Pericardium fibroblast (primary cell): ENCODE measurements around the gene OR2A14. TPM values are rescaled to one million over a fixed set of nuclear protein-coding genes. Genes with fewer than 3 reads are reported as not detected.

Source experiments
- total RNA-seq: library from RNA; depleted of rRNA; stranded (reverse); fragments of >200 nt; gene quantifications from 2 replicates; pipeline ENCODE4 v1.2.3, GENCODE V29; 2015

The OR2A14 gene
- not detected in 2 replicates for total RNA-seq

GRCh38 chr7:144122876-144123275, at the start of gene OR2A14:
OR2A14 (plus strand) TSS chr7:144123176; CDS start chr7:144129113, 5,937 bp downstream.

GRCh38 chr7:144085978-144086377, 37.0 kb upstream of the OR2A14 start, which contains the start of gene OR2A12:
OR2A12 (plus strand) TSS chr7:144086278; CDS start chr7:144095108, 8,830 bp downstream.

GRCh38 chr7:144109283-144109682, 13.7 kb upstream of the OR2A14 start, which contains the start of gene OR2A2:
OR2A2 (plus strand) TSS chr7:144109583; CDS start chr7:144109583, 0 bp downstream.

Other genes starting within 250 kb of the OR2A14 start
- 67.3 and 67.8 TPM in 2 replicates for gene TCAF1, start 221.0 kb upstream of the OR2A14 start, total RNA-seq
- not detected in 2 replicates for gene OR2F2, start 187.9 kb upstream of the OR2A14 start, total RNA-seq
- 0.12 TPM in 1 of 2 replicates, not detected in the other for gene OR2F1, start 168.3 kb upstream of the OR2A14 start, total RNA-seq
- not detected in 2 replicates for gene OR6B1, start 122.9 kb upstream of the OR2A14 start, total RNA-seq
- not detected in 2 replicates for gene OR2A5, start 74.2 kb upstream of the OR2A14 start, total RNA-seq
- not detected in 2 replicates for gene OR2A25, start 53.4 kb upstream of the OR2A14 start, total RNA-seq
- gene OR2A12, start 36.9 kb upstream of the OR2A14 start, total RNA-seq = not detected in 2 replicates
- not detected in 2 replicates for gene OR2A2, start 13.6 kb upstream of the OR2A14 start, total RNA-seq
- 0.09 and 0.82 TPM in 2 replicates for gene CTAGE4, start 60.3 kb downstream of the OR2A14 start, total RNA-seq
- gene ARHGEF35, start 72.7 kb downstream of the OR2A14 start, total RNA-seq = 0.60 and 4.4 TPM in 2 replicates
- not detected in 2 replicates for gene OR2A42, start 116.4 kb downstream of the OR2A14 start, total RNA-seq
- 0.17 TPM in 1 of 2 replicates, not detected in the other for gene OR2A7, start 141.6 kb downstream of the OR2A14 start, total RNA-seq
- under 0.01 and 0.26 TPM in 2 replicates for gene CTAGE8, start 146.1 kb downstream of the OR2A14 start, total RNA-seq
- gene OR2A1, start 189.2 kb downstream of the OR2A14 start, total RNA-seq = not detected in 2 replicates
- 5.1 and 8.3 TPM in 2 replicates for gene ARHGEF5, start 232.2 kb downstream of the OR2A14 start, total RNA-seq